Naive thymus-derived CD4-positive, alpha-beta T cell (primary cell): ENCODE data around the gene HIF3A. TPM values are rescaled to one million over a fixed set of nuclear protein-coding genes. Genes with fewer than 3 reads are reported as not detected.
"Not testable (repeated sequence)": the region's sequence is repeated elsewhere in the genome, so short reads cannot be mapped to it uniquely, and the experiment has no call there.

ENCODE experiments used
- ATAC-seq: fragments of 150-1000 bp; cut with Tn5 transposase; 2 replicates; pipeline ENCODE4 v1.10.0; 2021; ENCODE audit warnings: mild to moderate bottlenecking, moderate library complexity
- CTCF ChIA-PET: fragments of 350-600 bp; sonication (Branson Sonifier 250); formaldehyde crosslinking; loops from one replicate; lab custom pipeline; 2021; ENCODE audit warnings: antibody characterized with exemption; lab: Charles Lee
- POLR2A ChIA-PET: fragments of 350-600 bp; sonication (Branson Sonifier 250); formaldehyde crosslinking; loops from one replicate; lab custom pipeline; 2021; ENCODE audit warnings: antibody characterized with exemption, inconsistent platforms; lab: Charles Lee
- DNase-seq, 9 donors: peaks; one replicate each; pipeline versions ENCODE4 v3.0.0 to v3.0.0-alpha.2; 2020 to 2022; ENCODE audit warnings: mixed read lengths in 1 of 9
- H3K27ac ChIP-seq: one replicate; pipeline ENCODE4 v1.7.0; 2013; ENCODE audit warnings: mild to moderate bottlenecking, low read depth, low read length, moderate library complexity
- H3K27me3 ChIP-seq, 2 donors: one replicate each; pipeline ENCODE4 v1.7.0; 2013; ENCODE audit warnings: low read length in 2 of 2, mild to moderate bottlenecking in 2 of 2, moderate library complexity in 2 of 2; ENCODE audit not compliant: control insufficient read depth in 2 of 2, insufficient read depth in 2 of 2
- H3K36me3 ChIP-seq, 3 experiments: 1 replicate in 2 of 3; 2 replicates in 1 of 3; pipeline ENCODE4 v1.7.0; 2013; ENCODE audit warnings: low read length in 3 of 3, mild to moderate bottlenecking in 3 of 3, moderate library complexity in 1 of 3; ENCODE audit not compliant: insufficient read depth in 3 of 3, control insufficient read depth in 2 of 3
- H3K4me1 ChIP-seq, 2 donors: one replicate each; pipeline ENCODE4 v1.7.0; 2013; ENCODE audit warnings: low read length in 2 of 2, mild to moderate bottlenecking in 2 of 2, moderate library complexity in 1 of 2; ENCODE audit not compliant: control insufficient read depth in 2 of 2, insufficient read depth in 2 of 2
- H3K4me3 ChIP-seq: 2 replicates; pipeline ENCODE4 v1.7.0; 2013; ENCODE audit warnings: mild to moderate bottlenecking, low read length
- H3K9me3 ChIP-seq, 3 experiments: 1 replicate in 2 of 3; 2 replicates in 1 of 3; pipeline ENCODE4 v1.7.0; 2013; ENCODE audit warnings: low read length in 3 of 3; ENCODE audit not compliant: control insufficient read depth in 2 of 3
- H3K27ac Mint-ChIP-seq, 9 donors: one replicate each; pipeline ENCODE4 v1.8.0; 2020 to 2022; ENCODE audit warnings: mixed read lengths in 9 of 9, mild to moderate bottlenecking in 8 of 9, moderate library complexity in 5 of 9, inconsistent platforms in 2 of 9
- H3K27me3 Mint-ChIP-seq, 5 donors: one replicate each; pipeline ENCODE4 v1.8.0; 2021 to 2022; ENCODE audit warnings: mixed read lengths in 5 of 5, mild to moderate bottlenecking in 1 of 5
- H3K36me3 Mint-ChIP-seq, 5 donors: one replicate each; pipeline ENCODE4 v1.8.0; 2020 to 2022; ENCODE audit warnings: mixed read lengths in 5 of 5, mild to moderate bottlenecking in 3 of 5, inconsistent platforms in 1 of 5
- H3K4me1 Mint-ChIP-seq, 7 donors: one replicate each; pipeline ENCODE4 v1.8.0; 2020 to 2022; ENCODE audit warnings: mixed read lengths in 7 of 7, mild to moderate bottlenecking in 3 of 7, inconsistent platforms in 1 of 7
- H3K4me3 Mint-ChIP-seq, 10 donors: one replicate each; pipeline ENCODE4 v1.8.0; 2020 to 2022; ENCODE audit warnings: mild to moderate bottlenecking in 10 of 10, mixed read lengths in 10 of 10, moderate library complexity in 6 of 10, inconsistent platforms in 2 of 10
- H3K9me3 Mint-ChIP-seq, 11 donors: one replicate each; pipeline ENCODE4 v1.8.0; 2020 to 2022; ENCODE audit warnings: mixed read lengths in 11 of 11, mild to moderate bottlenecking in 4 of 11, inconsistent platforms in 1 of 11, moderate library complexity in 1 of 11
- intact Hi-C, 2 donors: fragments of 100-400 bp; cut with micrococcal nuclease; formaldehyde crosslinking; loops; one replicate each; pipeline ENCODE4 v1.15.1; 2023
- polyA plus RNA-seq, 2 donors: library from polyadenylated mRNA; unstranded; fragments of 300-500 nt; fragmentation: Illumina TruSeq; gene quantifications; one replicate each; pipeline ENCODE4 v1.2.3, GENCODE V29; 2021
- total RNA-seq, 6 experiments: library from RNA in 5 of 6; stranded (reverse) in 5 of 6; gene quantifications; 1 replicate in 5 of 6; 2 replicates in 1 of 6; pipeline ENCODE4 v1.2.3 and lab custom pipeline; 2021 to 2026

Gene HIF3A
- total and polyA plus RNA-seq, 7 experiments from 2014 or later, result not detected

DNA sequence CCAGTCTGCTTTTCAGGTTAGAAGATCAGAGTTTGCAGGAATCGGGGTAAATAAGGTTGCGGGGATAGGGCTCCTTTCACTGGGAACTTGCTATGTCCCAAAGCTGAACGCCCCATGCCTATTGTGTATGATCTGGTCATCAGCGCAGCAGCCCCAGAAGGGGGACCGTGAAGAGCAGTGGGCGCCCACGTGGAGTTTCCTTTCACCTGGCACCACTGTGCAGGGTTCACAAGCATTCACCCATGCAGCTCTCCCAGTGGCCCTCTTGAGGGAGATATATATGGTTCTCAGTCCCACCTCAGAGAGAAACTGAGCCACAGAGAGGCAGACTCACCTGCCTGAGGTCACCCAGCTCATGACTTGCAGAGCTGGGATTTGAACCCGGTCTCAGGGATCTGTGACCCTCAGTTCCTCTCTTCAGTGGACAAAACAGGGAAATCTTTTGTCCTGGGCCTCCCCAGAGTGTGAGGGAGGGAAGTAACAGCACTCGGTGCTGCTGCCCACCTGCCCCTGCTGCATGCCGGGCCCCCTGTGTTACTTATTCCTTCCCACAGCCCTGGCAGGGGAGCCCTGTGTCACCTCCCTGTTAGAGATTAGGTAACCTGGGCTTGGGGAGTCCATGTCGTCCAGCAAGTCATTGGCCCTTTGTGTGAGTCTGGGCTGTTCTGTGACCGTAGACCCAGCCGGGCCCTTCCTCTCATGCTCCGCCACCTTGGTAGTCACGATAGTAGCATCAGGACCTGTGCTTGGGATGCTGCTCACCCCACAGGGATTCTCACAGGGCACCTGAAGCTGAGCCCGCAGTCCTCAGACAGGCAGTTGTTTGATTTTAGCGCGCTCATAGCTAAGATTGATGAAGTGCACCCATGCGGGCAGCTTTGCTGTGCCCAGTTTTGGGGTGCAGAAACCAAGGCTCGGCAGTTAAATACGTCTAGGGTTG, 78.0 kb downstream of the HIF3A start:
- Histone ChIP-seq H3K4me1 (peaks cover 4 to 5% of the 10 kb centered on the region in 2 donors), H3K36me3 (peaks cover 0 to 42% (median 4%) of the 10 kb centered on the region in 3 experiments), H3K9me3 (no peaks in the 10 kb centered on the region), H3K4me3 (no peak overlapping the region), H3K27ac (no peak overlapping the region), H3K27me3 (no peaks in the 10 kb centered on the region)
- ATAC-seq, result no peak
- no peak for DNase-seq
- Mint-ChIP-seq H3K9me3 (no peaks in the 10 kb centered on the region), H3K4me1 (peaks cover 11 to 27% (median 23%) of the 10 kb centered on the region in 7 donors), H3K36me3 (peaks cover 0 to 40% (median 15%) of the 10 kb centered on the region in 5 donors), H3K27me3 (no peaks in the 10 kb centered on the region), H3K27ac (peak overlapping the region in 1 of 9 donors; percentile 62), H3K4me3 (no peak overlapping the region)
- ChIA-PET POLR2A (no interaction called here), CTCF (no interaction called here)
- intact Hi-C loops, result no loop called here

DNA sequence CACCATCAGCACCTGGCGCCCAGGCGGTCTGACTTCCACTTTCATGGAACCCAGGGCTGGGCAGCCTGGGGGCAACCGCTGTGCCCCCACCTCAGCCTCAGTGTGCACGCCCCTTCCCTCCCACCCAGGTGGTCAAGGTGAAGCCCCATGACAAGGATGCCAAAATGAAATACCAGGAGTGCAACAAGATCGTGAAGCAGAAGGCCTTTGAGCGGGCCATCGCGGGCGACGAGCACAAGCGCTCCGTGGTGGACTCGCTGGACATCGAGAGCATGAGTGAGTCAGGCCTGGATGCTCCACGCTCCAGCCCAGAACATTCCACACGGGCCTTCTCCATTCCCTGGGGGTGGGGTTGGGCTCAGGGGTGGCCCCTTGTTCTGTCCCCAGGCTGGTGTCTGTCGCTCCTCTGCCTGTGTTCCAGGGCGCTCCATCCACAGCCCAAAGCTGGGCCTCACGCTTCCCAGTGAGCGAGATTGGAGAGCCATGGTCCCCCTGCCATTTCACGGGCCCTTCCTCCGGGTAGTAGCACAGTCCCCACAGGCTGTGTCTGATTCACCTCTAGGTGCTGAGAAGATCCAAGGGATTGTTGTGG, 78.7 kb downstream of the HIF3A start:
- H3K4me3 ChIP-seq, intact Hi-C loops, H3K9me3 Mint-ChIP-seq, POLR2A ChIA-PET, H3K9me3 ChIP-seq, H3K4me1 ChIP-seq, H3K4me3 Mint-ChIP-seq, CTCF ChIA-PET, H3K27ac ChIP-seq, H3K27me3 ChIP-seq, H3K27me3 Mint-ChIP-seq, DNase-seq, ATAC-seq: not testable (repeated sequence)
- peaks cover 0 to 46% (median 19%) of the 10 kb centered on the region in 5 donors for H3K36me3 Mint-ChIP-seq
- H3K36me3 ChIP-seq, result peaks cover 0 to 48% (median 4%) of the 10 kb centered on the region in 3 experiments
- peak overlapping the region in 1 of 9 donors; percentile 56 for H3K27ac Mint-ChIP-seq
- H3K4me1 Mint-ChIP-seq, result peaks cover 11 to 29% (median 23%) of the 10 kb centered on the region in 7 donors

DNA sequence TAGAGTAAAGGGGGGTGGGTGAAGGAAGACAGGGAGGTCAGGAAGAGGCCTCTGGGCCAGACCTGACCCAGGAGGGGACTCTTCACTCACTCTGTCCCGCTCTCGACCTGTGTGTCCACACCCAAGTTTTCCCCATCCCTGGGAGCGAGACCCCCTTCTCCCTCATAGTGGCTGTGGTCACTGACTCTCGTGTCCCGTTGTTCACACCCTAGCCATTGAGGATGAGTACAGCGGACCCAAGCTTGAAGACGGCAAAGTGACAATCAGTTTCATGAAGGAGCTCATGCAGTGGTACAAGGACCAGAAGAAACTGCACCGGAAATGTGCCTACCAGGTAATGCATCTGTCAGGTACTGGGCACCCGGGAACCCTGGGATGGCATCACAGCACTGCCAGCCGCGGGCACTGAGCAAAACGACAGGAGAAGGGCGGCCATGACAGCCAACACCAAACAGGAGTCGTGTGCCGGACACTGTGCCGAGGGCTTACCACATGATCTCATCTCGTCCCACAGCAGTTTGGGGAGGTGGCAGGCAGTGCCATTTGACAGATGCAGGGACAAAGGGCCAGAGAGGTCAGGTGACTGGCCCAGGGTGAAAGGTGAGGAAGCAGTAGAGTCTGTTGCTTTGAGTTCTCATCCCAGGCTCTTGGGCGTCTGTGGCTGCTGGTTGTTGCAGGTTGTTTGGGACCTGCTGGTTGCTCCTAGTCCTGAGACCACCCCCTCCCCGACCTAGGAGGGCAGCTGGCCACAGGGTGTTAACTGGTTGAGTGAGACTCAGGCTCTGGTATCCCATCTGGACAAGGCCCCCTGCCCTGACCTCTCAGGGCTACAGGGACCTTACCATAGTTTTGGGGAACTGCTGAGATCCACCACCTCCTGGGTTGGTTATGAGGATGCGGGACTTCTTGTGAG, 79.7 kb downstream of the HIF3A start:
- DNase-seq (no peak), ATAC-seq (no peak)
- H3K9me3 Mint-ChIP-seq, result no peaks in the 10 kb centered on the region
- H3K9me3 ChIP-seq, result no peaks in the 10 kb centered on the region
- no peaks in the 10 kb centered on the region for H3K27me3 Mint-ChIP-seq
- peak overlapping the region in 2 of 9 donors; percentile 33 to 51 for H3K27ac Mint-ChIP-seq
- CTCF ChIA-PET, result no interaction called here
- intact Hi-C loops, result no loop called here
- H3K36me3 Mint-ChIP-seq, result peaks cover 7 to 49% (median 23%) of the 10 kb centered on the region in 5 donors
- no peaks in the 10 kb centered on the region for H3K27me3 ChIP-seq
- H3K36me3 ChIP-seq, result peaks cover 0 to 58% (median 4%) of the 10 kb centered on the region in 3 experiments
- no peak overlapping the region for H3K4me3 ChIP-seq
- no peak overlapping the region for H3K27ac ChIP-seq
- peaks cover 6 to 28% (median 18%) of the 10 kb centered on the region in 7 donors for H3K4me1 Mint-ChIP-seq
- POLR2A ChIA-PET, result no interaction called here
- no peak overlapping the region for H3K4me3 Mint-ChIP-seq
- peaks cover under 1 to 2% of the 10 kb centered on the region in 2 donors for H3K4me1 ChIP-seq

DNA sequence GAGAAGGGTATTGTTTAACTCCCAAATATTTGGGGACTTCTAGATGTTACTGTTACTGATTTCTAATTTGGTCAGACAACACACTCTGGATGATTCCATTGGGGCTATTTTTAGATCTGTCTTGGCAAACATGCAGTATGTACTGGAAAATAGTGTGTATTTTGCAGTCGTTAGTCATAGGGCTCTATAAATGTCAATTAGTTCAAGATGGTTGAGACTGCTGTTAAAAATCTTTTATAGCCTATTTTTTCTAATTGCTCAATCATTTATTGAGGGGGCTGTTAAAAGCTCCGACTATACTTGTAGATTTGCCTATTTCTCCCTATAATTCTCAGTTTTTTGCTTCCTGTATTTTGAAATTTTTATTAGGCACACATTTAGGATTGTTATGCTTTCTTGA, 81.4 kb downstream of the HIF3A start:
- Histone ChIP-seq H3K4me3 (no peak overlapping the region), H3K9me3 (no peaks in the 10 kb centered on the region), H3K36me3 (peaks cover 0 to 75% (median 4%) of the 10 kb centered on the region in 3 experiments), H3K27ac (no peak overlapping the region), H3K4me1 (no peaks in the 10 kb centered on the region), H3K27me3 (no peaks in the 10 kb centered on the region)
- H3K27me3 Mint-ChIP-seq, result no peaks in the 10 kb centered on the region
- H3K36me3 Mint-ChIP-seq, result peaks cover 13 to 62% (median 32%) of the 10 kb centered on the region in 5 donors
- ChIA-PET CTCF (interaction anchor here (0.9 kb wide), 1 partner anchor 136 kb away, joined by 3 read pairs; no protein-coding TSS in a partner anchor), POLR2A (no interaction called here)
- ATAC-seq (no peak), DNase-seq (no peak)
- no peaks in the 10 kb centered on the region for H3K9me3 Mint-ChIP-seq
- no peak overlapping the region for H3K27ac Mint-ChIP-seq
- H3K4me3 Mint-ChIP-seq, result no peak overlapping the region
- intact Hi-C loops, result no loop called here
- H3K4me1 Mint-ChIP-seq, result peaks cover 0 to 14% (median 9%) of the 10 kb centered on the region in 7 donors

DNA sequence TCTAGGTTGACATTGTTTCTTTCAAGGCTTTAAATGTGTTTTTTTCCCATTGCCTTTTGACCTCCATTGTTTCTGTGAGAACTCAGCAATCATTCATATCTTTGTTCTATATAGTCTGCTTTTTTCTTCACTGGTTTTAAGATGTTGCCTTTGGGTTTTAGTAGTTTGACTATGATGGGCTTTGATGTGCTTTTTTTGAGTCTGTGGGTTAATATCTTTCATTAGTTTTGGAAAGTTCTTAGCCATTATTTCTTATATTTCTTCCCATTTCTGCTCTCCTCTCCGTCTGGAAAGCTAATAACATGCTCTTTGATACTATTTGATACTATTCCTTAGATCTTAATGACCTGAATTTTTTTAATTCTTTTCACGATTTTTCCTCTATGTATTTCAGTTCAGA, 83.8 kb downstream of the HIF3A start:
- Mint-ChIP-seq H3K36me3 (peaks cover 13 to 73% (median 36%) of the 10 kb centered on the region in 5 donors), H3K4me1 (peaks cover 2 to 14% (median 9%) of the 10 kb centered on the region in 7 donors), H3K4me3 (no peak overlapping the region), H3K27me3 (no peaks in the 10 kb centered on the region), H3K27ac (peak overlapping the region in 2 of 9 donors; percentile 7 to 19), H3K9me3 (no peaks in the 10 kb centered on the region)
- no peaks in the 10 kb centered on the region for H3K9me3 ChIP-seq
- no peak overlapping the region for H3K4me3 ChIP-seq
- no peak overlapping the region for H3K27ac ChIP-seq
- ATAC-seq (no peak), DNase-seq (no peak)
- ChIA-PET POLR2A (no interaction called here), CTCF (interaction anchor here (0.7 kb wide), 1 partner anchor 33 kb away, joined by 4 read pairs; no protein-coding TSS in a partner anchor)
- intact Hi-C loops, result no loop called here
- H3K36me3 ChIP-seq, result peaks cover 4 to 89% (median 8%) of the 10 kb centered on the region in 3 experiments
- H3K27me3 ChIP-seq, result no peaks in the 10 kb centered on the region
- H3K4me1 ChIP-seq, result no peaks in the 10 kb centered on the region

DNA sequence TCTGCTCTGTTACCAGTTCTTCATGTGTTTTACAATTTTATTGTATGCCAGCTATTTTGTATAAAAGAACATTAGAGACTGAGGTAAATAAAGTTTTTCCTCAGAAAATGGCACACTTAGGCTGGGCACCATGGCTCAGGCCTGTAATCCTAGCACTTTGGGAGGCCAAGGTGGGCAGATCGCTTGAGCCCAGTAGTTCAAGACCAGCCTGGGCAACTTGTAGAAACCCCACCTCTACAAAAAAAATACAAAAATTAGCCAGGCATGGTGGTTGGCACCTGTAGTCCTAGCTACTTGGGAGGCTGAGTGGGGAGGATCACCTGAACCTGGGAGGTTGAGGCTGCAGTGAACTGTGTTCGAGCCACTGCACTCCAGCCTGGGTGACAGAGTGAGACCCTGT, 84.5 kb downstream of the HIF3A start:
- H3K27me3 Mint-ChIP-seq, result no peaks in the 10 kb centered on the region
- peaks cover 4 to 82% (median 8%) of the 10 kb centered on the region in 3 experiments for H3K36me3 ChIP-seq
- peaks cover 13 to 71% (median 31%) of the 10 kb centered on the region in 5 donors for H3K36me3 Mint-ChIP-seq
- H3K9me3 Mint-ChIP-seq, result no peaks in the 10 kb centered on the region
- no peak overlapping the region for H3K27ac Mint-ChIP-seq
- H3K27me3 ChIP-seq, result no peaks in the 10 kb centered on the region
- peaks cover 2 to 14% (median 6%) of the 10 kb centered on the region in 7 donors for H3K4me1 Mint-ChIP-seq
- ChIA-PET CTCF (interaction anchor here (0.7 to 0.9 kb wide), 2 partner anchors 11 to 34 kb away, joined by 4 read pairs; no protein-coding TSS in a partner anchor), POLR2A (no interaction called here)
- no peak overlapping the region for H3K4me3 ChIP-seq
- H3K9me3 ChIP-seq, result no peaks in the 10 kb centered on the region
- intact Hi-C loops, result no loop called here
- ATAC-seq, result no peak
- no peak for DNase-seq
- no peak overlapping the region for H3K4me3 Mint-ChIP-seq
- H3K27ac ChIP-seq, result no peak overlapping the region
- no peaks in the 10 kb centered on the region for H3K4me1 ChIP-seq
